ENCODE measurements around the gene NUMBL. TPM values are rescaled to one million over a fixed set of nuclear protein-coding genes. Genes with fewer than 3 reads are reported as not detected.

The NUMBL gene
- total and polyA plus RNA-seq, 9 of the 15 experiments (the other 6 are each of a cell fraction or from before 2014, with no cell fraction given), result 0.39 to 38.6 (median 6.6) TPM

- TF ChIP-seq MITF (IDR thresholded peaks at IDR 0.05) (no peak), ZKSCAN1 (IDR thresholded peaks at IDR 0.05; ENCODE audit: low read depth, low read length) (no peak), ZNF76 (CRISPR knock-in tag; IDR thresholded peaks at IDR 0.05; ENCODE audit: borderline replicate concordance) (no peak), ZNF239 (CRISPR knock-in tag; IDR thresholded peaks at IDR 0.05) (no peak), YY1 (IDR thresholded peaks at IDR 0.05; ENCODE audit: borderline replicate concordance in 1 of 3, control insufficient read depth in 1 of 3, extremely low read depth in 1 of 3, insufficient read depth in 3 of 3, insufficient read length in 1 of 3, insufficient replicate concordance in 2 of 3, low read depth in 1 of 3, low read length in 2 of 3) (peak in 1 of 3 experiments; percentile 25), HCFC1 (IDR thresholded peaks at IDR 0.05; ENCODE audit: low read depth, low read length) (peak; percentile 30; the same call in 1 of the 2 replicates), WHSC1 (IDR thresholded peaks at IDR 0.05; ENCODE audit: low read length) (no peak), DIDO1 (tag; IDR thresholded peaks at IDR 0.05; ENCODE audit: low read depth) (0 out of 2 replicates have a peak, but pooled peaks have one; percentile 44), FUS (optimal IDR thresholded peaks at IDR 0.05; ENCODE audit: low read depth, low read length) (no peak), RBM22 (IDR thresholded peaks at IDR 0.05; ENCODE audit: low read depth, low read length, poor library complexity, severe bottlenecking) (no peak), POLR2B (IDR thresholded peaks at IDR 0.05; ENCODE audit: low read depth, partially characterized antibody) (peak; percentile 42), BRCA1 (IDR thresholded peaks at IDR 0.05) (no peak), BRCA1 (CRISPR knock-in tag; IDR thresholded peaks at IDR 0.05) (no peak), NCOA4 (IDR thresholded peaks at IDR 0.05; ENCODE audit: partially characterized antibody) (no peak), NFE2 (IDR thresholded peaks at IDR 0.05; ENCODE audit: low read depth) (no peak), EGR1 (conservative IDR thresholded peaks at IDR 0.05) (no peak), HES1 (IDR thresholded peaks at IDR 0.05; ENCODE audit: low read depth) (no peak), TOE1 (IDR thresholded peaks at IDR 0.05; ENCODE audit: borderline replicate concordance) (peak; percentile 79; the same call in 1 of the 2 replicates), TOE1 (CRISPR knock-in tag; IDR thresholded peaks at IDR 0.05; ENCODE audit: borderline replicate concordance, low read depth) (no peak), SIRT6 (IDR thresholded peaks at IDR 0.05; ENCODE audit: low read depth, low read length) (no peak), MAFK (IDR thresholded peaks at IDR 0.05; ENCODE audit: low read length) (no peak), JUNB (CRISPR knock-in tag; conservative IDR thresholded peaks at IDR 0.05) (no peak), MYNN (IDR thresholded peaks at IDR 0.05) (peak; percentile 23; the same call in 1 of the 2 replicates), MYNN (CRISPR knock-in tag; IDR thresholded peaks at IDR 0.05) (no peak), MTA2 (IDR thresholded peaks at IDR 0.05; ENCODE audit: low read depth) (no peak), POLR3G (IDR thresholded peaks at IDR 0.05; ENCODE audit: extremely low read depth, insufficient read length, insufficient replicate concordance) (no peak)
- TF ChIP-seq, protein P1, sequence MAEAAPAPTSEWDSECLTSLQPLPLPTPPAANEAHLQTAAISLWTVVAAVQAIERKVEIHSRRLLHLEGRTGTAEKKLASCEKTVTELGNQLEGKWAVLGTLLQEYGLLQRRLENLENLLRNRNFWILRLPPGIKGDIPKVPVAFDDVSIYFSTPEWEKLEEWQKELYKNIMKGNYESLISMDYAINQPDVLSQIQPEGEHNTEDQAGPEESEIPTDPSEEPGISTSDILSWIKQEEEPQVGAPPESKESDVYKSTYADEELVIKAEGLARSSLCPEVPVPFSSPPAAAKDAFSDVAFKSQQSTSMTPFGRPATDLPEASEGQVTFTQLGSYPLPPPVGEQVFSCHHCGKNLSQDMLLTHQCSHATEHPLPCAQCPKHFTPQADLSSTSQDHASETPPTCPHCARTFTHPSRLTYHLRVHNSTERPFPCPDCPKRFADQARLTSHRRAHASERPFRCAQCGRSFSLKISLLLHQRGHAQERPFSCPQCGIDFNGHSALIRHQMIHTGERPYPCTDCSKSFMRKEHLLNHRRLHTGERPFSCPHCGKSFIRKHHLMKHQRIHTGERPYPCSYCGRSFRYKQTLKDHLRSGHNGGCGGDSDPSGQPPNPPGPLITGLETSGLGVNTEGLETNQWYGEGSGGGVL (CRISPR knock-in tag; IDR thresholded peaks at IDR 0.05), result no peak
Observed at GRCh38 chr19:40716482-40717324, 26.3 kb upstream of the NUMBL start, which contains the start of the genes COQ8B and ITPKC (continued).

Data from K562 (cell line).